A673 (cell line): Measurements from ENCODE around the gene CEP68. TPM values are rescaled to one million over a fixed set of nuclear protein-coding genes. Genes with fewer than 3 reads are reported as not detected.
A peak's percentile ranks its signal among the peaks of the same experiment; 100 is the strongest.

Experiments
- BruUV-seq: library from RNA; stranded (reverse); fragments of 400-500 nt; replicated peaks from 2 replicates; lab custom pipeline; 2021; lab: Mats Ljungman, UMichigan
- CTCF ChIA-PET: fragments of 300-600 bp; sonication (Branson Sonifier 250); formaldehyde crosslinking; loops from one replicate; lab custom pipeline; 2022; ENCODE audit warnings: antibody characterized with exemption; lab: Charles Lee
- POLR2A ChIA-PET: fragments of 300-600 bp; sonication (Branson Sonifier 250); formaldehyde crosslinking; loops from one replicate; lab custom pipeline; 2022; ENCODE audit warnings: antibody characterized with exemption; ENCODE audit not compliant: low non-redundant PET; lab: Charles Lee
- DNase-seq: peaks from one replicate; pipeline ENCODE4 v3.0.0-alpha.2; 2015; ENCODE audit warnings: low spot score
- H3K27ac ChIP-seq: fragments of 200-600 bp; sonication (generic); 2 replicates; pipeline ENCODE4 v1.5.1; 2016; ENCODE audit warnings: mixed run types, low read depth, mild to moderate bottlenecking, mixed read lengths, antibody characterized with exemption, low read length; ENCODE audit not compliant: poor library complexity, severe bottlenecking
- H3K27me3 ChIP-seq: fragments of 200-600 bp; sonication (generic); replicated peaks from 2 replicates; pipeline ENCODE4 v1.6.1; 2017; ENCODE audit warnings: mixed run types, low read depth, mild to moderate bottlenecking, mixed read lengths, antibody characterized with exemption, low read length; ENCODE audit not compliant: insufficient read depth, poor library complexity
- H3K36me3 ChIP-seq: fragments of 200-600 bp; sonication (generic); 2 replicates; pipeline ENCODE4 v1.6.1; 2016; ENCODE audit warnings: mixed run types, mild to moderate bottlenecking, mixed read lengths, antibody characterized with exemption, low read length; ENCODE audit not compliant: insufficient read depth, poor library complexity, severe bottlenecking
- H3K4me1 ChIP-seq: fragments of 200-600 bp; sonication (generic); 2 replicates; pipeline ENCODE4 v1.6.1; 2017; ENCODE audit warnings: mixed run types, mild to moderate bottlenecking, mixed read lengths, antibody characterized with exemption, low read length; ENCODE audit not compliant: insufficient read depth, poor library complexity, severe bottlenecking
- H3K4me3 ChIP-seq: fragments of 200-600 bp; sonication (generic); 2 replicates; pipeline ENCODE4 v1.5.1; 2016; ENCODE audit warnings: low read depth, mixed run types, mild to moderate bottlenecking, mixed read lengths, low read length; ENCODE audit not compliant: poor library complexity, severe bottlenecking
- H3K9me3 ChIP-seq: fragments of 200-600 bp; sonication (generic); 2 replicates; pipeline ENCODE4 v1.6.1; 2016; ENCODE audit warnings: mixed run types, low read depth, mild to moderate bottlenecking, mixed read lengths, antibody characterized with exemption, low read length; ENCODE audit not compliant: poor library complexity, severe bottlenecking
- EZH2 ChIP-seq: fragments of 200-600 bp; sonication (generic); IDR thresholded peaks from 2 replicates; pipeline ENCODE4 v1.6.1; 2017; ENCODE audit warnings: borderline replicate concordance, low read depth, mild to moderate bottlenecking, mixed read lengths, antibody characterized with exemption, low read length; ENCODE audit not compliant: poor library complexity, severe bottlenecking
- intact Hi-C: fragments of 100-400 bp; cut with micrococcal nuclease; formaldehyde crosslinking; loops from one replicate; pipeline ENCODE4 v1.10.0; 2022; ENCODE audit not compliant: unreplicated experiment
- total RNA-seq: library from RNA; stranded (reverse); gene quantifications from 2 replicates; pipeline ENCODE4 v1.2.3, GENCODE V29; 2021
- TF ChIP-seq, protein P1 (sequence below): fragments of 300-800, 200-600 bp; sonication (generic); conservative IDR thresholded peaks from 2 replicates; pipeline ENCODE4 v1.5.1; 2017; ENCODE audit warnings: low read depth, mild to moderate bottlenecking, antibody characterized with exemption, low read length, moderate library complexity, mixed read lengths

Gene CEP68
- total RNA-seq, 1 experiment from 2014 or later, result 10.1 TPM

DNA sequence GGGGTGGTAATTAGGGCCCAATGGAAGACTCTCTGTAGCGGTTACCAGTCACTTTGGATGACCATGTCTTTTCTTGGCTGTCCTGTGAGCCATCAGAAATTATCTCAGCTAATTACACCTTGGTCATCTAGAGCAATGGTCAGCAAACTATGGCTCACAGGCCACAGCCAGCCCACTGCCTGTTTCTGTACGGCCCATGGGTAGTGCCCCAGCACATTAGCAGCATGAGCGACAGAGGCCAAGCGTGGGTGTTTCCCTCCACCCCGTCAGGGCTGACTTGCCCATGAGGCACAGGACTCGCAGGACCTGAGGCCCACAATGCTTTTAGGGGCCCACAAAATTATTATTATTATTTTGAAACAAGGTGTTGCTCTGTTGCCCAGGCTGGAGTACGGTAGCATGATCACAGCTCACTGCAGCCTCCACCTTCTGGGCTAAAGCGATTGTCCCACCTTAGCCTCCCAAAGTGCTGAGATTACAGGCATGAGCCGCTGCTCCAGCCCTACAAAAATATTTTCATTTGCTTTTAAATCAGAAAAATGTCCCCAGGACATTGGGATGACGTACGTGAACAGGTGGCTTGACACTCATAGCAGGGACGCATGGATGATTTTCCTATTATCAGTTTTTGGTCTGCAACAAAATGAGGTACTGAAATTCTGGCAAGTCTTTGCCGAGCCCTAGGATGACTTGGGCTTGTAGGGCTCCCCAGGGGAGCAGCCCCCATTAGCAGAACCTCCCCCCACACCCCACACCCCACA is 29.3 kb upstream of the CEP68 start:
- CTCF ChIA-PET, result no interaction called here
- H3K27ac ChIP-seq, result no peak overlapping the region
- no TSS peak for BruUV-seq

DNA sequence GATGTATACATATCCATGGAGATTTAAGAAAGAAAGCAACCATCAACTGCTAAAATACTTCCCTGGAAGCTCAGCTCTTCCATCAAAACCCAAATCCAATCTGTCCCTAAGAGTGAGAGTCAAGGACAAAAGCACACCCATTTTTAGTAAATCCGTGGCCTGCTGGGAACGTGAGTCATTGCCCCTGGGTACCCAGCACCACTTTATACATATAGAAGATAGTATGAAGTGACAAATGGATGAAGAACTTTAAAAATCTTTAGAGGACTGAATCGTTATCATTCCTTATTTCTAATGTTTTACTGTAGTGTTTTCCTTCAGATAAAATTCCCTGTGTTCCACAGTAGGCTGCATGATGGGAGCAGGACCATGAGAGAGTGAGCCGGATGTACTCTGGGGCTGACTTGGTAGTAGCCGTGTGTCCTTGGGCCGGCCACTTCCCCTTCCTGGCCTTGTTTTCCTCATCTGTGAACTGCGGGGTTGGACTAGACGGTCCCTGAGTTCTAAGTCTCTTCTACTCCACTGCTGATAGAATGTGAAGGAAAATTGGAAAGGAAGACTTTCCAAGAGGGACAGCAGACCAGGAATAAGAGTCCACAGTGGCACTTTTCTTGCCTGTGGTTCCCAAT is 28.5 kb upstream of the CEP68 start:
- no peaks in the 10 kb centered on the region for H3K27me3 ChIP-seq
- intact Hi-C loops, result no loop called here
- peak; percentile 28 for DNase-seq
- CTCF ChIA-PET, result no interaction called here
- no peak for TF ChIP-seq EZH2
- TF ChIP-seq, protein P1, sequence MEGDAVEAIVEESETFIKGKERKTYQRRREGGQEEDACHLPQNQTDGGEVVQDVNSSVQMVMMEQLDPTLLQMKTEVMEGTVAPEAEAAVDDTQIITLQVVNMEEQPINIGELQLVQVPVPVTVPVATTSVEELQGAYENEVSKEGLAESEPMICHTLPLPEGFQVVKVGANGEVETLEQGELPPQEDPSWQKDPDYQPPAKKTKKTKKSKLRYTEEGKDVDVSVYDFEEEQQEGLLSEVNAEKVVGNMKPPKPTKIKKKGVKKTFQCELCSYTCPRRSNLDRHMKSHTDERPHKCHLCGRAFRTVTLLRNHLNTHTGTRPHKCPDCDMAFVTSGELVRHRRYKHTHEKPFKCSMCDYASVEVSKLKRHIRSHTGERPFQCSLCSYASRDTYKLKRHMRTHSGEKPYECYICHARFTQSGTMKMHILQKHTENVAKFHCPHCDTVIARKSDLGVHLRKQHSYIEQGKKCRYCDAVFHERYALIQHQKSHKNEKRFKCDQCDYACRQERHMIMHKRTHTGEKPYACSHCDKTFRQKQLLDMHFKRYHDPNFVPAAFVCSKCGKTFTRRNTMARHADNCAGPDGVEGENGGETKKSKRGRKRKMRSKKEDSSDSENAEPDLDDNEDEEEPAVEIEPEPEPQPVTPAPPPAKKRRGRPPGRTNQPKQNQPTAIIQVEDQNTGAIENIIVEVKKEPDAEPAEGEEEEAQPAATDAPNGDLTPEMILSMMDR, result no peak
- BruUV-seq, result no TSS peak
- H3K9me3 ChIP-seq, result no peaks in the 10 kb centered on the region
- H3K36me3 ChIP-seq, result peaks cover 4% of the 10 kb centered on the region
- no peak overlapping the region for H3K27ac ChIP-seq
- no peak overlapping the region for H3K4me3 ChIP-seq
- peaks cover 20% of the 10 kb centered on the region for H3K4me1 ChIP-seq
- POLR2A ChIA-PET, result no interaction called here

More for the DNA sequence above, 29.3 kb upstream of the CEP68 start:
- H3K27me3 ChIP-seq, result no peaks in the 10 kb centered on the region
- TF ChIP-seq, protein P1, result no peak
- no peak for TF ChIP-seq EZH2
- H3K9me3 ChIP-seq, result no peaks in the 10 kb centered on the region
- H3K4me3 ChIP-seq, result no peak overlapping the region
- POLR2A ChIA-PET, result no interaction called here
- intact Hi-C loops, result no loop called here
- peaks cover 9% of the 10 kb centered on the region for H3K36me3 ChIP-seq
- peaks cover 14% of the 10 kb centered on the region for H3K4me1 ChIP-seq
- no peak for DNase-seq

DNA sequence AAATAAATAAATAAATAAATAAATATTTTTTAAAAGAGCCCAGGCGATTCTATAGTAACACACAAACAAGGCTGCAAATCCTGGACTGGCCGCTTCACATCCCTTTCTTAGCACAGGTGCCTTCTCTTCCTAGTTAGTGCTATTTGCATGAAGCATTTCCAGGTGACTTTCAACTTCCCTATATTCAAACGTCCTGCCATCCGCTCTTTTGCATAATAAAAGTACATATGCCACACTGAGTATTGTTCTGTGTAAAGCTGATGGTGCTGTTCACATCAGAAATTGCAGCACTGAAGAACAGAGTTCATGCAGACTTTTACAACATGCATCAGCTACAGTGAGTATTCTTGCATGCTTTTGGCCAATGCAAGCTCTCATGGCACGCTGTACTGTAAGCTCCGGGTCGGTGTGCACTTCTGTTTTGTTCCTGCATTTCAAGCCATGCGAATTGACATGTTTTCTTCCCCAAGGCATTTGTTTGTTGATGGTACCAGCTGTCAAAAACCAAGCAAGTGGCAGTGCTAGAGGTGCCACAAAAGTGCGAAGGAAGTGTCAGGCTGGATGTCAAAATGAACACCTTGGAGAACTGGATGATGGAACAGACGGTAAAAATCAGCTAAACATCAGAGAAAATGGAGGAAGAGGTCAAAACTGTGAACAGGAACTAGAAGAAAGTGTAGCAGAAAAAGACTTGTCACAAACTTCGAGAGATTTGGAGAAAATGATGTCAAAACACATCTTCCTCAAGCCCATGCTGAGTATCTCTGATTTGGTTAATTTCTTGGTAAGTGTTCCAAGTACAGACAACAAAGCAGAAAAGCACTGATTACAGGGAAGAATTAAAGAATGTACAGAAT is 25.5 kb upstream of the CEP68 start:
- Histone ChIP-seq H3K27me3 (no peaks in the 10 kb centered on the region), H3K4me3 (no peak overlapping the region), H3K27ac (no peak overlapping the region), H3K4me1 (peaks cover 20% of the 10 kb centered on the region), H3K36me3 (no peaks in the 10 kb centered on the region), H3K9me3 (no peaks in the 10 kb centered on the region)
- CTCF ChIA-PET, result no interaction called here
- DNase-seq, result no peak
- intact Hi-C loops, result loop anchor here (5.0 kb wide), 1 partner anchor 443 kb away; no protein-coding TSS in a partner anchor
- POLR2A ChIA-PET, result no interaction called here
- TF ChIP-seq, protein P1, result no peak
- no peak for TF ChIP-seq EZH2
- no TSS peak for BruUV-seq
